Duodenal mucosa (tissue), 2 donors: ENCODE measurements around the gene CWC22.
A peak's percentile ranks its signal among the peaks of the same experiment; 100 is the strongest.
"Not testable (repeated sequence)": the region's sequence is repeated elsewhere in the genome, so short reads cannot be mapped to it uniquely, and the experiment has no call there.

Experiments used
- H3K27ac ChIP-seq: one replicate; pipeline ENCODE4 v1.7.0; 2013; ENCODE audit warnings: low read depth, low read length
- H3K27me3 ChIP-seq, 2 donors: one replicate each; pipeline ENCODE4 v1.7.0; 2013; ENCODE audit warnings: low read length in 2 of 2, control low read depth in 1 of 2; ENCODE audit not compliant: insufficient read depth in 2 of 2, control insufficient read depth in 1 of 2
- H3K36me3 ChIP-seq, 2 donors: one replicate each; pipeline ENCODE4 v1.7.0; 2013; ENCODE audit warnings: low read length in 2 of 2, control low read depth in 1 of 2; ENCODE audit not compliant: insufficient read depth in 2 of 2, control insufficient read depth in 1 of 2
- H3K4me1 ChIP-seq, 2 donors: one replicate each; pipeline ENCODE4 v1.7.0; 2013; ENCODE audit warnings: low read length in 2 of 2, control low read depth in 1 of 2; ENCODE audit not compliant: insufficient read depth in 2 of 2, control insufficient read depth in 1 of 2
- H3K4me3 ChIP-seq, 2 donors: one replicate each; pipeline ENCODE4 v1.7.0; 2013; ENCODE audit warnings: low read length in 2 of 2, low read depth in 1 of 2
- H3K9ac ChIP-seq, 2 donors: one replicate each; pipeline ENCODE4 v1.7.0; 2013; ENCODE audit warnings: low read length in 2 of 2, low read depth in 1 of 2
- H3K9me3 ChIP-seq, 2 donors: one replicate each; pipeline ENCODE4 v1.7.0; 2013; ENCODE audit warnings: low read length in 2 of 2, control low read depth in 1 of 2; ENCODE audit not compliant: control insufficient read depth in 1 of 2

Gene CWC22

GRCh38 chr2:180033993-180034894 is 27.1 kb upstream of the CWC22 start:
- Histone ChIP-seq H3K4me3 (no peak overlapping the region), H3K27ac (no peak overlapping the region), H3K9me3 (no peaks in the 10 kb centered on the region), H3K4me1 (no peaks in the 10 kb centered on the region), H3K9ac (no peak overlapping the region), H3K36me3 (no peaks in the 10 kb centered on the region), H3K27me3 (no peaks in the 10 kb centered on the region)

DNA sequence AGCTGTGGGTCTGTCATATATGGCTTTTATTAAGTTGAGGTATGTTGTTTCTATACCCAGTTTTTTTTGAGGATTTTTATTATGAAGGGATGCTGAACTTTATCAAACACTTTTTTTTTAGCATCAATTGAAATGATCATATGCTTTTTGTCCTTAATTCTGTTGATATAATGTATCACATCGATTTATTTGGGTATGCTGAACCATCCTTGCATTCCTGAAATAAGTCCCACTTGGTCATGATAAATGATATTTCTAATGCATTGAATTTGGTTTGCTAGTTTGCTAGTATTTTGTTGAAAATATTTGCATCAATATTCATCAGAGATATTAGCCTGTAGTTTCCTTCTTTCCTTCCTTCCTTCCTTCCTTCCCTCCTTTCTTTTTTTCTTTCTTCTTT is 22.5 kb upstream of the CWC22 start:
- Histone ChIP-seq H3K36me3 (no peaks in the 10 kb centered on the region), H3K9me3 (no peaks in the 10 kb centered on the region), H3K4me3 (no peak overlapping the region)

GRCh38 chr2:180021850-180022249 is 14.8 kb upstream of the CWC22 start:
- no peak overlapping the region for H3K27ac ChIP-seq
- no peaks in the 10 kb centered on the region for H3K9me3 ChIP-seq

More for the DNA sequence above, 22.5 kb upstream of the CWC22 start:
- no peaks in the 10 kb centered on the region for H3K4me1 ChIP-seq
- no peak overlapping the region for H3K9ac ChIP-seq
- no peaks in the 10 kb centered on the region for H3K27me3 ChIP-seq
- H3K27ac ChIP-seq, result no peak overlapping the region

GRCh38 chr2:180017784-180018183 is 10.7 kb upstream of the CWC22 start:
- no peak overlapping the region for H3K9ac ChIP-seq
- H3K9me3 ChIP-seq, result no peaks in the 10 kb centered on the region
- H3K4me1 ChIP-seq, result no peaks in the 10 kb centered on the region
- no peaks in the 10 kb centered on the region for H3K36me3 ChIP-seq
- H3K27me3 ChIP-seq, result peaks cover 0 to 3% of the 10 kb centered on the region in 2 donors
- no peak overlapping the region for H3K4me3 ChIP-seq
- H3K27ac ChIP-seq, result no peak overlapping the region

More at GRCh38 chr2:180021850-180022249, 14.8 kb upstream of the CWC22 start:
- H3K36me3 ChIP-seq, result no peaks in the 10 kb centered on the region
- H3K4me3 ChIP-seq, result no peak overlapping the region
- H3K27me3 ChIP-seq, result peaks cover 0 to 3% of the 10 kb centered on the region in 2 donors
- no peaks in the 10 kb centered on the region for H3K4me1 ChIP-seq
- no peak overlapping the region for H3K9ac ChIP-seq

DNA sequence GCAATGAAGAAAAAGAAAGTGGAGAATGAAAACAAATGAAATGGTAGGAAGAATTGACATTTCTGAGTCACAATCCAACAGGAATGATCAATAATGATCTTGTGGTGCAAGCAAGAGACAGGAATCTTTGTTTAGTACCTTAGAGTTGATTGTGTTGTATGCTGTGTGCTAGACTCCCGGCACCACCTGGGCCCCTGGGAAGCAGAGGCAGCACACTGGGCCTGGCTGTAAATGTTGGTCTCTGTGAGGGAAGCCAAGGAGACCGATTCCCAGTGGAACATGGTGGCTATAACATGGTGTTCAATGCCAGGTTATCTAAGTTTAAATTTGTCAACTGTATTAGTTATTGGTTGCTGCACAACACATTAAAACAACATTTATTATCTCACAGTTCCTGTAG is 9.8 kb upstream of the CWC22 start:
- no peak overlapping the region for H3K4me3 ChIP-seq
- H3K36me3 ChIP-seq, result no peaks in the 10 kb centered on the region
- no peaks in the 10 kb centered on the region for H3K9me3 ChIP-seq
- H3K9ac ChIP-seq, result no peak overlapping the region
- peaks cover 0 to 3% of the 10 kb centered on the region in 2 donors for H3K27me3 ChIP-seq
- H3K4me1 ChIP-seq, result no peaks in the 10 kb centered on the region
- no peak overlapping the region for H3K27ac ChIP-seq

GRCh38 chr2:180015951-180016709 is 9.0 kb upstream of the CWC22 start:
- H3K36me3 ChIP-seq, result no peaks in the 10 kb centered on the region
- H3K4me3 ChIP-seq, result no peak overlapping the region
- H3K27ac ChIP-seq, result no peak overlapping the region
- H3K27me3 ChIP-seq, result peaks cover 0 to 3% of the 10 kb centered on the region in 2 donors
- no peaks in the 10 kb centered on the region for H3K9me3 ChIP-seq
- H3K9ac ChIP-seq, result no peak overlapping the region
- H3K4me1 ChIP-seq, result no peaks in the 10 kb centered on the region

DNA sequence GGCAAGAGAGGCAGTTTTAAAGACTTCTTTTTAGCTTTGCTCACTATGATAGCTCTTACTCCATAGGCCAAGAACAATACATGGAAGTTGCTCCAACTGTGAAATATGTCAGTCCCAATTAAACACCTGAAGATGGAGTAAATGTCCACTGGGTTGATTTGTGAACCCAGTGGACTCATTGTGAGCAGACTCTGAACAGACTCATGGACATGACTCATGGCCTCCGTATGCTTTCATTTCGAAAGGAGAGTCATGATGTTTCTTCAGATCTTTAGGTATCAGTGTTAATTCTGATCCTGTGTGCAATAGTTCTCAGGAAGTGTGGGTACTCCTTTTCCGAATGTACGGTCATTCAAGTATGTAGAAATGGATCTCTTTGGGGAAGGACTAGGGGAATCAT is 5.4 kb upstream of the CWC22 start:
- no peak overlapping the region for H3K9ac ChIP-seq

DNA sequence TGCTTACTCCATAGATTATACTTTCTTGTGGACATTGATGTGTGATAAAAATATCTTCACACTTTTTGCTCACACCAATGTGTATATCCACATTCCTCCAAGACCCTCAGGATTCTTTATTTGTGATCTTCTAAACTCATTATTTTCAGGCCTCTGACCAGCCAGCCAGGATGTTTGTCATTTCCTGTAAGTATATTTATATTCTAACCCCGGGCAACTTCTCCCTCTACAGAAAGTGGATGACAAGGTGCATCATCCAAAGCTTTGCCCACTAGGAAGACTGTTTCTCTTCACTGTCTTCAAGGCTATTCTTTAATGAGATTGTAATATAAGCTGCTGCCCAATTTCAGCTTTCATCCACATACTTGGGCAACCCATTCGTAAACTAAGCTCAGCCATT is 3.6 kb upstream of the CWC22 start:
- H3K27me3 ChIP-seq, result no peaks in the 10 kb centered on the region
- H3K9ac ChIP-seq, result no peak overlapping the region
- H3K9me3 ChIP-seq, result no peaks in the 10 kb centered on the region
- H3K4me1 ChIP-seq, result peaks cover 6 to 7% of the 10 kb centered on the region in 2 donors
- H3K36me3 ChIP-seq, result no peaks in the 10 kb centered on the region
- no peak overlapping the region for H3K27ac ChIP-seq
- H3K4me3 ChIP-seq, result no peak overlapping the region

More for the DNA sequence above, 5.4 kb upstream of the CWC22 start:
- Histone ChIP-seq H3K9me3 (no peaks in the 10 kb centered on the region), H3K27ac (no peak overlapping the region), H3K4me3 (no peak overlapping the region), H3K36me3 (no peaks in the 10 kb centered on the region), H3K4me1 (no peaks in the 10 kb centered on the region), H3K27me3 (peaks cover 0 to 3% of the 10 kb centered on the region in 2 donors)

- Histone ChIP-seq H3K4me1 (peaks cover 11 to 22% of the 10 kb centered on the region in 2 donors), H3K27me3 (no peaks in the 10 kb centered on the region)
Measured at GRCh38 chr2:180006231-180006630, 866 bp downstream of the CWC22 start.

DNA sequence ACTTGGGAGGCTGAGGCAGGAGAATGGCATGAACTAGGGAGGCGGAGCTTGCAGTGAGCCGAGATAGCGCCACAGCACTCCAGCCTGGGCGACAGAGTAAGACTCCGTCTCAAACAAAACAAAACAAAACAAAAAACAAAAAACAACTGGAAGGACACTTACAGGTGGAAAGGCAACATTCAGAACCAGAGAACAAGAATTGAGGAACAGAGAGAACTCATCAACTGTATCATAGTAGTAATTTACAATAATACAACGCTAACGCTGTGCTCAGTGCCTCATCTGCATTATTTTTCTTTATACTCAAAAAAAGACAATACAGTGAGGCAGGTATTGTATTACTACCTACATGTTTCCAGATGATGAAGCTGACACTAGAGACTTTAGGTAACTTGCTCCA is 1.6 kb downstream of the CWC22 start:
- H3K27ac ChIP-seq, H3K36me3 ChIP-seq, H3K9me3 ChIP-seq, H3K27me3 ChIP-seq, H3K9ac ChIP-seq: not testable (repeated sequence)
- Histone ChIP-seq H3K4me3 (peak overlapping the region; percentile 85 to 97), H3K4me1 (peaks cover 11 to 22% of the 10 kb centered on the region in 2 donors)

More at GRCh38 chr2:180006231-180006630, 866 bp downstream of the CWC22 start:
- Histone ChIP-seq H3K27ac (no peak overlapping the region), H3K4me3 (peak overlapping the region; percentile 85 to 97), H3K36me3 (no peaks in the 10 kb centered on the region), H3K9me3 (no peaks in the 10 kb centered on the region), H3K9ac (peak overlapping the region; percentile 86 to 90)
